H1 (cell line): ENCODE data around the gene TANC1. TPM values are rescaled to one million over a fixed set of nuclear protein-coding genes. Genes with fewer than 3 reads are reported as not detected.

Experiments used
- CTCF ChIA-PET: fragments of 300-600 bp; sonication (Branson Sonifier 250); formaldehyde crosslinking; loops from one replicate; lab custom pipeline; 2021; ENCODE audit not compliant: partially characterized antibody; lab: Charles Lee
- POLR2A ChIA-PET: fragments of 300-600 bp; sonication (Branson Sonifier 250); formaldehyde crosslinking; loops from one replicate; lab custom pipeline; 2021; ENCODE audit warnings: inconsistent platforms; ENCODE audit not compliant: partially characterized antibody; lab: Charles Lee
- DNase-seq, 2 experiments: peaks; one replicate each; pipeline versions ENCODE4 v3.0.0 to v3.0.0-alpha.2; 2010 to 2022; ENCODE audit warnings: low spot score in 2 of 2, low read depth in 1 of 2, mixed read lengths in 1 of 2
- FAIRE-seq: peaks from 2 replicates; lab custom pipeline; 2011; peaks lifted over from hg19 to GRCh38; lab: Jason Lieb, UNC
- H2AFZ ChIP-seq: 2 replicates; pipeline ENCODE4 v1.8.1; 2012; ENCODE audit warnings: low read length, inconsistent platforms
- H2AK5ac ChIP-seq: 2 replicates; pipeline ENCODE4 v1.6.1; 2013; ENCODE audit warnings: low read depth, low read length
- H2BK120ac ChIP-seq: replicated peaks from 2 replicates; pipeline ENCODE3; 2013; ENCODE audit warnings: low read depth, low read length, inconsistent platforms
- H2BK12ac ChIP-seq: 2 replicates; pipeline ENCODE4 v1.6.1; 2013; ENCODE audit warnings: low read depth, low read length
- H2BK15ac ChIP-seq: 2 replicates; pipeline ENCODE4 v1.6.1; 2013; ENCODE audit warnings: low read length
- H2BK20ac ChIP-seq: 2 replicates; pipeline ENCODE4 v1.6.1; 2013; ENCODE audit warnings: low read length
- H2BK5ac ChIP-seq: 2 replicates; pipeline ENCODE4 v1.6.1; 2013; ENCODE audit warnings: low read depth, low read length
- H3K14ac ChIP-seq: 2 replicates; pipeline ENCODE4 v1.6.1; 2013; ENCODE audit warnings: inconsistent platforms; ENCODE audit not compliant: insufficient read length
- H3K18ac ChIP-seq: 2 replicates; pipeline ENCODE4 v1.6.1; 2013; ENCODE audit warnings: low read length; ENCODE audit errors: extremely low read depth
- H3K23ac ChIP-seq: 2 replicates; pipeline ENCODE4 v1.6.1; 2013; ENCODE audit warnings: inconsistent platforms; ENCODE audit not compliant: insufficient read length
- H3K23me2 ChIP-seq: 2 replicates; pipeline ENCODE4 v1.6.1; 2013; ENCODE audit warnings: low read depth, low read length
- H3K27ac ChIP-seq: 2 replicates; pipeline ENCODE4 v1.6.1; 2011; ENCODE audit warnings: low read depth, low read length, inconsistent platforms
- H3K27me3 ChIP-seq, 4 experiments: replicated peaks in 1 of 4; 1 replicate in 1 of 4; 2 replicates in 3 of 4; pipeline versions ENCODE4 v1.6.1 to v1.8.1; 2011 to 2013; ENCODE audit warnings: low read length in 3 of 4, mild to moderate bottlenecking in 3 of 4, inconsistent platforms in 2 of 4, mixed read lengths in 2 of 4, moderate library complexity in 1 of 4; ENCODE audit not compliant: control insufficient read depth in 3 of 4, insufficient read depth in 3 of 4; ENCODE audit errors: extremely low read depth in 1 of 4
- H3K36me3 ChIP-seq, 4 experiments: 2 replicates each; pipeline versions ENCODE4 v1.6.1 to v1.8.1; 2011 to 2013; ENCODE audit warnings: mild to moderate bottlenecking in 4 of 4, low read length in 3 of 4, moderate library complexity in 2 of 4, control low read depth in 1 of 4, inconsistent platforms in 1 of 4; ENCODE audit not compliant: insufficient read depth in 4 of 4, control insufficient read depth in 2 of 4
- H3K4ac ChIP-seq: replicated peaks from 2 replicates; pipeline ENCODE3; 2013; ENCODE audit warnings: low read length, low read depth, mixed read lengths, inconsistent platforms; ENCODE audit not compliant: insufficient read length
- H3K4me1 ChIP-seq, 4 experiments: replicated peaks in 1 of 4; 1 replicate in 1 of 4; 2 replicates in 3 of 4; pipeline versions ENCODE4 v1.6.1 to v1.8.1; 2011 to 2013; ENCODE audit warnings: low read length in 3 of 4, inconsistent platforms in 2 of 4, mixed read lengths in 1 of 4; ENCODE audit not compliant: insufficient read depth in 4 of 4, control insufficient read depth in 3 of 4
- H3K4me2 ChIP-seq, 2 experiments: 2 replicates each; pipeline versions ENCODE4 v1.6.1 to v1.8.1; 2011 to 2013; ENCODE audit warnings: low read depth in 2 of 2, low read length in 2 of 2, control low read depth in 1 of 2, inconsistent platforms in 1 of 2, mild to moderate bottlenecking in 1 of 2; ENCODE audit not compliant: insufficient read depth in 1 of 2
- H3K4me3 ChIP-seq, 4 experiments: fragments of 200-600, 300-600 bp in 1 of 4; sonication (generic), shearing (Covaris generic), sonication (Bioruptor Twin) in 1 of 4; 2 replicates each; pipeline versions ENCODE4 v1.5.1 to v1.8.1; 2011 to 2016; ENCODE audit warnings: low read length in 4 of 4, low read depth in 3 of 4, control low read depth in 2 of 4, inconsistent platforms in 2 of 4, mild to moderate bottlenecking in 2 of 4, mixed read lengths in 1 of 4, moderate library complexity in 1 of 4; ENCODE audit not compliant: insufficient read depth in 2 of 4; ENCODE audit errors: extremely low read depth in 1 of 4
- H3K56ac ChIP-seq: replicated peaks from 2 replicates; pipeline ENCODE3; 2013; ENCODE audit warnings: low read depth, mild to moderate bottlenecking, mixed read lengths, low read length, inconsistent platforms; ENCODE audit not compliant: insufficient read length
- H3K79me1 ChIP-seq: 2 replicates; pipeline ENCODE4 v1.6.1; 2013; ENCODE audit warnings: low read depth, low read length, control low read depth
- H3K79me2 ChIP-seq, 2 experiments: 2 replicates each; pipeline versions ENCODE4 v1.6.1 to v1.8.1; 2012 to 2013; ENCODE audit warnings: low read length in 2 of 2, mild to moderate bottlenecking in 2 of 2, inconsistent platforms in 1 of 2; ENCODE audit not compliant: insufficient read depth in 2 of 2, control insufficient read depth in 1 of 2
- H3K9ac ChIP-seq, 4 experiments: replicated peaks in 1 of 4; 1 replicate in 1 of 4; 2 replicates in 3 of 4; pipeline versions ENCODE4 v1.6.1 to v1.8.1; 2011 to 2013; ENCODE audit warnings: low read depth in 3 of 4, low read length in 3 of 4, control low read depth in 2 of 4, mild to moderate bottlenecking in 2 of 4, moderate library complexity in 2 of 4, inconsistent platforms in 1 of 4; ENCODE audit errors: extremely low read depth in 1 of 4
- H3K9me3 ChIP-seq, 2 experiments: 2 replicates each; pipeline versions ENCODE4 v1.6.1 to v1.8.1; 2012 to 2013; ENCODE audit warnings: mild to moderate bottlenecking in 2 of 2, moderate library complexity in 2 of 2, control low read depth in 1 of 2, inconsistent platforms in 1 of 2, low read depth in 1 of 2, low read length in 1 of 2, mixed read lengths in 1 of 2; ENCODE audit not compliant: insufficient read depth in 2 of 2
- H4K20me1 ChIP-seq, 2 experiments: replicated peaks in 1 of 2; 2 replicates each; pipeline versions ENCODE3 to v1.8.1; 2011 to 2013; ENCODE audit warnings: inconsistent platforms in 2 of 2, low read length in 2 of 2, mild to moderate bottlenecking in 1 of 2; ENCODE audit not compliant: insufficient read depth in 2 of 2, control insufficient read depth in 1 of 2
- H4K5ac ChIP-seq: 2 replicates; pipeline ENCODE4 v1.6.1; 2013; ENCODE audit warnings: low read length, low read depth, mixed read lengths, inconsistent platforms; ENCODE audit not compliant: insufficient read length
- H4K8ac ChIP-seq: 2 replicates; pipeline ENCODE4 v1.8.0; 2013; ENCODE audit warnings: mild to moderate bottlenecking, moderate library complexity, low read length, inconsistent platforms; ENCODE audit not compliant: insufficient read depth; ENCODE audit errors: extremely low read depth
- H4K91ac ChIP-seq: replicated peaks from 2 replicates; pipeline ENCODE3; 2013; ENCODE audit warnings: low read length, mixed read lengths, inconsistent platforms; ENCODE audit not compliant: insufficient read length
- ASH2L ChIP-seq: fragments of 200-600, 300-600 bp; sonication (generic); IDR thresholded peaks from one replicate; pipeline ENCODE4 v1.7.1; 2017; ENCODE audit warnings: low read length
- EGR1 ChIP-seq: IDR thresholded peaks from 2 replicates; pipeline ENCODE4 v1.6.1; 2011; ENCODE audit warnings: low read depth, low read length, borderline replicate concordance
- GTF2F1 ChIP-seq: IDR thresholded peaks from 2 replicates; pipeline ENCODE4 v1.6.1; 2012; ENCODE audit warnings: low read depth, low read length, improper control_type of control experiment, borderline replicate concordance
- HDAC6 ChIP-seq: IDR thresholded peaks from one replicate; pipeline ENCODE4 v1.7.1; 2012; ENCODE audit warnings: low read depth, mild to moderate bottlenecking, inconsistent platforms, low read length, moderate library complexity
- JUN ChIP-seq: IDR thresholded peaks from 2 replicates; pipeline ENCODE4 v1.6.1; 2011; ENCODE audit warnings: low read depth, mild to moderate bottlenecking, improper control_type of control experiment, low read length
- NANOG ChIP-seq: IDR thresholded peaks from 2 replicates; pipeline ENCODE4 v1.6.1; 2011; ENCODE audit warnings: low read length, low read depth, mild to moderate bottlenecking, inconsistent platforms; ENCODE audit not compliant: insufficient read depth, poor library complexity, severe bottlenecking
- SIX5 ChIP-seq: IDR thresholded peaks from 2 replicates; pipeline ENCODE4 v1.6.1; 2011; ENCODE audit warnings: mild to moderate bottlenecking, low read depth, low read length
- TAF1 ChIP-seq: IDR thresholded peaks from 2 replicates; pipeline ENCODE4 v1.6.1; 2011; ENCODE audit warnings: mild to moderate bottlenecking, low read depth, low read length
- TBP ChIP-seq: IDR thresholded peaks from 2 replicates; pipeline ENCODE4 v1.6.1; 2011; ENCODE audit warnings: low read depth, low read length, improper control_type of control experiment
- WGBS, 2 experiments: shearing (Covaris generic) in 1 of 2; methylation state at CpG; one replicate each; pipeline versions ENCODE4 v1.1.6 to v1.1.7; 2013 to 2015; ENCODE audit warnings: low lambda C conversion rate in 2 of 2, mixed read lengths in 2 of 2, inconsistent platforms in 1 of 2, low coverage in 1 of 2, missing lambda C conversion rate in 1 of 2; ENCODE audit not compliant: insufficient replicate concordance in 2 of 2, insufficient coverage in 1 of 2, insufficient read length in 1 of 2; ENCODE audit errors: extremely low coverage in 1 of 2, missing lambda C conversion rate in 1 of 2; 5-methylcytosine and 5-hydroxymethylcytosine counted together
- polyA plus RNA-seq, 7 experiments: library from polyadenylated mRNA; depleted of rRNA in 3 of 7; stranded (reverse) in 5 of 7; unstranded in 2 of 7; fragments of >200 nt in 5 of 7; fragments of 200-250 nt in 2 of 7; gene quantifications; 1 replicate in 5 of 7; 2 replicates in 1 of 7; 4 replicates in 1 of 7; pipeline versions ENCODE4 v1.2.1 to v1.2.3, GENCODE V29; 2011 to 2013; ENCODE audit warnings: missing spikeins in 2 of 7, mixed read lengths in 2 of 7
- total RNA-seq: library from RNA; stranded (reverse); fragmentation: NEBNext Ultra II Directional; extraction: Animal tissue kit (Norgen Biotek cat#: 25700); gene quantifications from 2 replicates; pipeline ENCODE4 v1.2.1, GENCODE V29; 2021
- TF ChIP-seq, protein P1 (sequence below): IDR thresholded peaks from 2 replicates; pipeline ENCODE4 v1.6.1; 2012; ENCODE audit warnings: inconsistent platforms
- TF ChIP-seq, protein P2 (sequence below): IDR thresholded peaks from 2 replicates; pipeline ENCODE4 v1.6.1; 2011; ENCODE audit warnings: low read length, improper control_type of control experiment

Gene TANC1
- total and polyA plus RNA-seq, 2 of the 8 experiments (the other 6 are each of a cell fraction or from before 2014, with no cell fraction given), result 4.1 to 7.6 TPM

DNA sequence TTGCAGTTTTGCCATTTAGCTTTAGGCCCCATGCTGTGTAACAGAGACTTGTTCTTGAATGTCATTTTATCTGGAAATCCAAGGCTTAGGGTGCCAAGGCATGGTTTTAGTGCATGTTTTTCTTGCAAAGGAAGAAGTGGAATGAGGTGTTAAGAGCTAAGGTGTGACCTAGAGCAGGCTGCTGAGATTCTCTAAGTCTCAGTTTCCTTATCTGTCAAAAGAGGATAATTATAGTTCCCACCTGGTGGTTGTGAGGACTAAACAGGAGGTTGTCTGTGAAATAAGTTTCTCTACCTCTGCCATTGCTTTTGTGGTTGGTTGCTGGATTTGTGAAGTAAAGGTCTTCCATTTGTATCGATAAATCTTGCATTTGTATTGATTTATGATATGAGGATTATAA, 82.0 kb downstream of the TANC1 start:
- H3K14ac ChIP-seq, result no peak overlapping the region
- H3K36me3 ChIP-seq, result no peaks in the 10 kb centered on the region
- H3K4ac ChIP-seq, result no peak overlapping the region
- WGBS, 2 experiments, result 91% methylated on average over 1 of the region's 1 CpG; no CpG with 5 or more reads in 1 of the 2 experiments
- no peak overlapping the region for H3K9ac ChIP-seq
- no peaks in the 10 kb centered on the region for H4K20me1 ChIP-seq
- CTCF ChIA-PET, result interaction anchor here (1.0 to 4.3 kb wide), 3 partner anchors 15 to 31 kb away, joined by 3 to 27 read pairs (median 7); no protein-coding TSS in a partner anchor
- no peak overlapping the region for H3K18ac ChIP-seq
- no peak overlapping the region for H2BK15ac ChIP-seq
- POLR2A ChIA-PET, result interaction anchor here (1.0 kb wide), 1 partner anchor 18 kb away, joined by 3 read pairs; no protein-coding TSS in a partner anchor
- no peak overlapping the region for H2BK120ac ChIP-seq
- no peaks in the 10 kb centered on the region for H3K27me3 ChIP-seq
- no peak overlapping the region for H3K56ac ChIP-seq
- H4K91ac ChIP-seq, result no peak overlapping the region
- H2BK5ac ChIP-seq, result no peak overlapping the region
- no peak overlapping the region for H2AFZ ChIP-seq
- no peaks in the 10 kb centered on the region for H3K9me3 ChIP-seq
- no peaks in the 10 kb centered on the region for H3K23me2 ChIP-seq
- no peak overlapping the region for H3K4me3 ChIP-seq
- H3K23ac ChIP-seq, result no peak overlapping the region
- TF ChIP-seq, protein P1, sequence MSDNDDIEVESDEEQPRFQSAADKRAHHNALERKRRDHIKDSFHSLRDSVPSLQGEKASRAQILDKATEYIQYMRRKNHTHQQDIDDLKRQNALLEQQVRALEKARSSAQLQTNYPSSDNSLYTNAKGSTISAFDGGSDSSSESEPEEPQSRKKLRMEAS, result no peak
- no peak for TF ChIP-seq HDAC6
- TF ChIP-seq GTF2F1, result no peak
- TF ChIP-seq ASH2L, result no peak
- TF ChIP-seq EGR1, result no peak
- no peak for TF ChIP-seq NANOG
- TF ChIP-seq TBP, result no peak
- no peak for TF ChIP-seq JUN
- no peak for TF ChIP-seq SIX5
- TF ChIP-seq, protein P2, sequence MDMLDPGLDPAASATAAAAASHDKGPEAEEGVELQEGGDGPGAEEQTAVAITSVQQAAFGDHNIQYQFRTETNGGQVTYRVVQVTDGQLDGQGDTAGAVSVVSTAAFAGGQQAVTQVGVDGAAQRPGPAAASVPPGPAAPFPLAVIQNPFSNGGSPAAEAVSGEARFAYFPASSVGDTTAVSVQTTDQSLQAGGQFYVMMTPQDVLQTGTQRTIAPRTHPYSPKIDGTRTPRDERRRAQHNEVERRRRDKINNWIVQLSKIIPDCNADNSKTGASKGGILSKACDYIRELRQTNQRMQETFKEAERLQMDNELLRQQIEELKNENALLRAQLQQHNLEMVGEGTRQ, result no peak
- TF ChIP-seq TAF1, result no peak
- TF ChIP-seq, all 59 proteins: peak for 0
- DNase-seq (no peak), FAIRE-seq (no peak)
- Histone ChIP-seq H3K4me2 (no peak overlapping the region), H2AK5ac (no peak overlapping the region), H4K5ac (no peak overlapping the region), H3K4me1 (peaks cover 0 to 7% (median 2%) of the 10 kb centered on the region in 4 experiments; a peak in 2 of 7 replicates), H4K8ac (no peak overlapping the region), H3K79me1 (no peaks in the 10 kb centered on the region; the same call in 1 of the 2 replicates), H3K27ac (no peak overlapping the region), H2BK12ac (no peak overlapping the region), H3K79me2 (no peaks in the 10 kb centered on the region), H2BK20ac (no peak overlapping the region)
